HG03066 (cell line): ENCODE results near the gene PRKCA.
"Not testable (repeated sequence)": the region's sequence is repeated elsewhere in the genome, so short reads cannot be mapped to it uniquely, and the experiment has no call there.

Experiments used
- ATAC-seq: cut with Tn5 transposase; IDR thresholded peaks from one replicate; pipeline ENCODE4 v1.9.1; 2021; ENCODE audit warnings: low read depth; ENCODE audit not compliant: unreplicated experiment

Gene PRKCA

GRCh38 chr17:66322764-66323163 is 20.4 kb downstream of the PRKCA start:
- no peak for ATAC-seq

DNA sequence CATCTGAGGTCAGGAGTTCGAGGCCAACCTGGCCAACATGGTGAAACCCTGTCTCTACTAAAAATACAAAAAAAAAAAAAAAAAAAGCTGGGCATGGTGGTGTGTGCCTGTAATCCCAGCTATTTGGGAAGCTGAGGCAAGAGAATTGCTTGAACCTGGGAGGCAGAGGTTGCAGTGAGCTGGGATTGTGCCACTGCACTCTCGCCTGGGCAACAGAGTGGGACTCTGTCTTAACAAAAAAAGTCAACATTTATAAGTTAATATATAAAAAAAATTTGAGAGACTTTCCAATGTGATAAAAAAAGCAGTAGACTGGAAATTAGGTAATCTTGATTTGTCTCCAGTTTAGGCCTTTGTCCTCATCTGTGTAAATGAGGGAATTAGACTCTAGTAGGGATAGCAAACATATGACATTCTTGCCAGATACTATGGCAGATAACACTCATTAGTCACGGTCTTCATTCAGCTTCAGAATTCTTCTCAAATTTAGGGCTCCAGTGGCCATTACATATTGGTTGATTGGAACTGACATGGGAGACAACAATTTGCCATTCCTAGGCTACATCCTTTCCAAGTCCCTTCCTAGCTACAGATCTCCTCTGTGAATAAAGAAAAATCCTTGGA is 22.1 kb downstream of the PRKCA start:
- not testable (repeated sequence) for ATAC-seq

- ATAC-seq, result no peak
Measured at GRCh38 chr17:66326476-66327047, 24.1 kb downstream of the PRKCA start.

- ATAC-seq, result no peak
Measured at GRCh38 chr17:66330646-66331037, 28.2 kb downstream of the PRKCA start.

- ATAC-seq, result no peak
Measured at GRCh38 chr17:66331038-66331816, 28.8 kb downstream of the PRKCA start.

DNA sequence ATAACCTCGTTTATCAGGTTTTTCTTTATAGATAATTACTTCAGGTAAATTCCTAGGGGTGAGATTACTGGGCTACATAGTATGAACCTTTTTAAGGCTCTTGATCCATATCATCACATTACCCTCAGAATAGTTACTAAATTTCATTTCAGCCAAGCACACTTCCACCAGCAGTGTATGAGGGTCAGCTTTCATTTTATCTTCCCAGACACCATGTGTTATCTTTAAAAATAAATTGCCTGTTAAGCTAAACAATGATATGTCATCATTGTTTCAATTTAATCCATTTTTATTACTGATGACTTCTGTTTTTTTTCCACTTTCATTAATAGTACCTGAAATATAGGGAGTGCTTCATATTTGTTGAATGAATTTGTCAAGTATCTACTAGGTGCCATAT is 33.4 kb downstream of the PRKCA start:
- no peak for ATAC-seq

DNA sequence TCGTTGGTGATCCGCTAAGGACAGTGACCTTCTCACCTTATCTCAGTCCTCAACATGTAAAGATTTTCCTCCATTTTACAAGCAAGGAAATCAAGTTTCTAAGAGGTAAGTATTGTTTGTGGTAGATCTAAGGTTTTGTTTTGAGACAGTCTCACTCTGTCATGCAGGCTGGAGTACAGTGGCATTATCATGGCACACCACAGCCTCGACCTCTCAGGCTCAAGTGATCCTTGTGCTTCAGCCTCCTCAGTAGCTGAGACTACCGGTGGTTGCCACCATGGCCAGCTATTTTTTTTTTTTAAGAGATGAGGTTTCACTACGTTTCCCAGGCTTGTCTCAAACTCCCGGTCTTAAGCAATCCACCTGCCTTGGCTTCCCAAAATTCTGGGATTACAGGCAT is 34.9 kb downstream of the PRKCA start:
- no peak for ATAC-seq

- no peak for ATAC-seq
Measured at GRCh38 chr17:66337866-66338485, 35.6 kb downstream of the PRKCA start.

DNA sequence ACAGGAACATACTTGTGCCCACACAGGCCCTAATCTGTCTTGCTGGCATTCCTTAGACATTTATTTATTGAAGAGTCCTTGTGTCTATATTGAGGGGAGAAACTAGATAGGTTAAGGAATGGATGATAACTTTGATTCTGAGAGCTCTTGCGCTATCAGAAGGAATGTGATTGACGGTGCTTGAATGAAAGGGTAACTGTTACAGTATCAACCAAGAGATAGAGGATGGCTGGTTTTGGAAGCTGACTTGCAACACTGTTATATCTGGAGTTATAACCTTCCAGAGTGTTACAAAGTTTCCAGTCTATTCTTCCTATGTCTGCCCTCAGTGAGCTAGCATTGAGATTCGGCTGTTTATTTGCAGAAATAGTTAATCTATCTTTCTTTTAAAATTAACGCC is 36.5 kb downstream of the PRKCA start:
- no peak for ATAC-seq

- no peak for ATAC-seq
Measured at GRCh38 chr17:66339561-66339960, 37.1 kb downstream of the PRKCA start.

- no peak for ATAC-seq
Measured at GRCh38 chr17:66340720-66341119, 38.3 kb downstream of the PRKCA start.

GRCh38 chr17:66341462-66341861 is 39.0 kb downstream of the PRKCA start:
- ATAC-seq, result no peak

GRCh38 chr17:66342263-66342662 is 39.9 kb downstream of the PRKCA start:
- ATAC-seq, result not testable (repeated sequence)

- ATAC-seq, result no peak
Measured at GRCh38 chr17:66343531-66344078, 41.2 kb downstream of the PRKCA start.

GRCh38 chr17:66344473-66344872 is 42.1 kb downstream of the PRKCA start:
- ATAC-seq, result no peak

DNA sequence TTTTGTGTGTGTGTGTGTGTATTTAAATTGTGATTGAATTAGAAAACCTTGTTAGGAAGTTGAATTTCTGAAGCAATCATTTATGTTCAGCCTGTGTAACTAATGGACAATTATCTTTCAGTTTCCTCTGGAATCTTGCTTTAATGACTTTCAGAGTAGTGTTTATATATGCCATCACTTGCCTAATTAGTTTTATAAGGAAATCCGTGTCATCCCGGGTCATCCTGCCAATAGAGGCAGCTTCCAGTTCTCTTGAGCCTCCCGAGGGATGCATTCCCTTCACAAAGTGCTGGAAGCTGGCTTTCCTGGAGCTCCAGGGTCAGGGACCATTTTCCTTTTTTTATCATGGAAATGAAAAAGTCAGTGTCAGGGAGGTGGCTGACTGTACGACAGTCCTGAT is 42.9 kb downstream of the PRKCA start:
- ATAC-seq, result no peak

GRCh38 chr17:66345949-66346638 is 43.7 kb downstream of the PRKCA start:
- ATAC-seq, result not testable (repeated sequence)

DNA sequence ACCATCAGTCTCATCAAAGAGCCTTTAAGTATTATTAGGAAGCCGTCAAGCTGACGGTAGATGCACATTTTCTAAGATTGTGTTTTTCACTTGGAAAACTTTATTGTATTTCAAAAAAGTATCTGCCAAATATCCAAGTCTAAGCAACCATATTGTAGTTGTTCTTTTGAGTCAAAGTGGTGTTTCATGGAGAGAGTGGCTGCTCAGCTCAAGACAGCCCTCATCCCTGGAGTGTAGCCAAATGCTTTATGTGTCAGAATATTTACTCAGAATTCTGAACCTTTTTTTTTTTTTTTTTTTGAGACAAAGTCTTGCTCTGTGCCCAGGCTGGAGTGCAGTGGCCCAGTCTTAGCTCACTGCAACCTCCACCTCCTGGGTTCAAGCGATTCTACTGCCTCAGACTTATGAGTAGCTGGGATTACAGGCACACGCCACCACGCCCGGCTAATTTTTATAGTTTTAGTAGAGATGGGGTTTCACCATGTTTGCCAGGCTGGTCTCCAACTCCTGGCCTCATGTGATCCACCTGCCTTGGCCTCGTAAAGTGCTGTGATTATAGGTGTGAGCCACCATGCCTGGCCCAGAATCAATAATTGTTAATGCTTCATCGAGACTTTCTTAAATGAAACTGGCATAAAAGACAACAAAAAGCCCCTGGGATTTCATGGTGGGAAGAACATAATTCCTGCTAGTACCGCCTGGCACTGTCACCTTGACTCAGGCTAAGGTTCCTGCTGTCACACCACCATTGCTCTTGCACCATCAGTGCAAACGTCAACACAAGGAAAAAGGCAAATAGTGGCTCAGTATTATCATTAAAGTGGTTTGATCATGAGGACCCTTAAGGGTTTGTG is 45.5 kb downstream of the PRKCA start:
- ATAC-seq, result no peak

GRCh38 chr17:66348584-66349165 is 46.3 kb downstream of the PRKCA start:
- ATAC-seq, result no peak
